ENCODE measurements around the gene GABARAPL2. TPM values are rescaled to one million over a fixed set of nuclear protein-coding genes. Genes with fewer than 3 reads are reported as not detected.
A peak's percentile ranks its signal among the peaks of the same experiment; 100 is the strongest.

The GABARAPL2 gene
- polyA plus RNA-seq, 3 donors = 84.3 to 302 (median 280) TPM

- Mint-ChIP-seq H3K9me3 (peaks cover 0 to 3% (median 0%) of the 10 kb centered on the region in 7 donors), H3K27me3 (ENCODE audit: low read depth in 3 of 3) (peaks cover 16 to 32% (median 28%) of the 10 kb centered on the region in 3 donors), H3K4me1 (peaks cover 15% of the 10 kb centered on the region), H3K36me3 (no peaks in the 10 kb centered on the region), H3K4me3 (peak overlapping the region; percentile 83 to 92), H3K27ac (peak overlapping the region in 4 of 7 donors; percentile 14 to 59 (median 54))
- peak overlapping the region; percentile 99 for H2AFZ ChIP-seq (ENCODE audit: insufficient read depth, low read depth, low read length, poor library complexity, severe bottlenecking)
- peak overlapping the region; percentile 29 for H3K9ac ChIP-seq (ENCODE audit: insufficient read depth, low read length, poor library complexity, severe bottlenecking)
- WGBS (ENCODE audit: insufficient coverage) = 0% methylated on average over 25 of the region's 26 CpGs
- H3K4me1 ChIP-seq (ENCODE audit: control insufficient read depth in 1 of 2, insufficient read depth in 2 of 2, low read length in 2 of 2) = peaks cover 19 to 23% of the 10 kb centered on the region in 2 donors
- H3K27me3 ChIP-seq (ENCODE audit: control insufficient read depth in 2 of 2, insufficient read depth in 2 of 2, low read length in 2 of 2) = peaks cover 7 to 15% of the 10 kb centered on the region in 2 donors
- no peak for TF ChIP-seq CTCF (IDR thresholded peaks at IDR 0.05)
- no peaks in the 10 kb centered on the region for H3K9me3 ChIP-seq (replicated peaks in 1 of 2; ENCODE audit: control insufficient read depth in 1 of 2, insufficient read depth in 1 of 2, low read length in 2 of 2)
- H4K20me1 ChIP-seq (ENCODE audit: insufficient read depth, low read length) = no peaks in the 10 kb centered on the region
- H3K4me2 ChIP-seq (replicated peaks; ENCODE audit: extremely low read depth, low read length, poor library complexity, severe bottlenecking) = peak overlapping the region; percentile 97
- intact Hi-C loops (cut with micrococcal nuclease) = loop anchor here in 1 of 2 donors (5.0 kb wide), 1 partner anchor 38 kb away; no protein-coding TSS in a partner anchor
- no peaks in the 10 kb centered on the region for H3K79me2 ChIP-seq (ENCODE audit: insufficient read depth, low read length)
- H3K27ac ChIP-seq (ENCODE audit: low read depth in 1 of 2, low read length in 2 of 2) = no peak overlapping the region
- no peaks in the 10 kb centered on the region for H3K36me3 ChIP-seq (replicated peaks in 1 of 2; ENCODE audit: control insufficient read depth in 1 of 2, insufficient read depth in 2 of 2, low read length in 2 of 2)
- DNase-seq = peak in 2 of 3 donors; percentile 5 to 30
- H3K4me3 ChIP-seq (replicated peaks in 1 of 3; ENCODE audit: low read depth in 2 of 3, low read length in 3 of 3) = peak overlapping the region; percentile 38 to 85 (median 46)
Measured at GRCh38 chr16:75555213-75555706, 10.9 kb upstream of the GABARAPL2 start.

DNA sequence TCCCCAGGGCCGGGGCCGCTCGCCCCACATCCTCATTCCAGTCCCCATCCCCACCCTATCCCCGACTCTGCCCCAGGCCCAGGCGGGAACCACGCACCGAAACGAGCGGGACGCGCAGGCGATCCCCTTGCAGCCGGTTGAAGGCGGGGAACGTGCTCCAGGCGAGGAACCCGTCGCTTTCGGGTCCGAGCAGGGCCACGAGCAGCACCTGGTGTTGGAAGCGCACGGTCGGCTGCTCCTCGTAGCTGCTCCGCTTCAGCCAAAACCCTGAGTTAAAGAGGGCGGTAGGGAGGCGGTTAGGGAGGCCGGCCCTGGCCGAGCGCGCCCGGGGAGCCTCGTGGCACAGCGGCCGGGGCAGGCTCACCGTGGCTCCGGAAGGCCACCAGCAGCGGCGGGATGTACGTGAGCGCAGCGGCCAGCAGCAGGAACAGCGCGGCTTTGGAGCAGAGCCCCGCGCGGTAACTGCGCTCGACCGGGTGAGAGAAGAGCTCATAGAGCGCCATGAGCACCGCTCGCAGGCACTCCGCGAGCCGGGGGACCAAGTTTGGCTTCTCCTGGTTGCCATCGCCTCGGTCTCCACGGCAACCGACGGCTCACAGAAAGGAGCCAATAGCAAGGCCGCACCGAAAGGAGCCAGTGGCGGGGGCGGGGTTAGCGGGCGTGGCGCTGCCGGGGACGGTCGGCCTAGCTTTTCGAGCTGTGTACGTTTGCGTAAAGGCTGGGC, 10.3 kb upstream of the GABARAPL2 start, which contains the start of gene TMEM231:
TMEM231 (minus strand) TSS at position 546 of the 724 bp plus-strand sequence; CDS start at position 503, 43 bp downstream.
- H3K36me3 Mint-ChIP-seq = no peaks in the 10 kb centered on the region
- Histone ChIP-seq H3K36me3 (replicated peaks in 1 of 2; ENCODE audit: control insufficient read depth in 1 of 2, insufficient read depth in 2 of 2, low read length in 2 of 2) (no peaks in the 10 kb centered on the region), H3K27ac (ENCODE audit: low read depth in 1 of 2, low read length in 2 of 2) (no peak within 1 kb of the TSS), H3K79me2 (ENCODE audit: insufficient read depth, low read length) (no peaks in the 10 kb centered on the region), H3K4me3 (replicated peaks in 1 of 3; ENCODE audit: low read depth in 2 of 3, low read length in 3 of 3) (peak within 1 kb of the TSS; percentile 38 to 85 (median 46)), H4K20me1 (ENCODE audit: insufficient read depth, low read length) (no peaks in the 10 kb centered on the region), H3K9ac (ENCODE audit: insufficient read depth, low read length, poor library complexity, severe bottlenecking) (peak within 1 kb of the TSS; percentile 29), H2AFZ (ENCODE audit: insufficient read depth, low read depth, low read length, poor library complexity, severe bottlenecking) (peak within 1 kb of the TSS; percentile 99), H3K4me1 (ENCODE audit: control insufficient read depth in 1 of 2, insufficient read depth in 2 of 2, low read length in 2 of 2) (peaks cover 15 to 20% of the 10 kb centered on the region in 2 donors), H3K27me3 (ENCODE audit: control insufficient read depth in 2 of 2, insufficient read depth in 2 of 2, low read length in 2 of 2) (peaks cover 7 to 15% of the 10 kb centered on the region in 2 donors), H3K4me2 (replicated peaks; ENCODE audit: extremely low read depth, low read length, poor library complexity, severe bottlenecking) (peak within 1 kb of the TSS; percentile 97), H3K9me3 (replicated peaks in 1 of 2; ENCODE audit: control insufficient read depth in 1 of 2, insufficient read depth in 1 of 2, low read length in 2 of 2) (no peaks in the 10 kb centered on the region)
- H3K4me3 Mint-ChIP-seq = peak within 1 kb of the TSS; percentile 83 to 92
- intact Hi-C loops (cut with micrococcal nuclease) = loop anchor here in 1 of 2 donors (5.0 kb wide), 1 partner anchor 39 kb away; no protein-coding TSS in a partner anchor
- under 1% methylated on average over 75 of the region's 75 CpGs for WGBS (ENCODE audit: insufficient coverage)
- H3K27me3 Mint-ChIP-seq (ENCODE audit: low read depth in 3 of 3) = peaks cover 16 to 35% (median 28%) of the 10 kb centered on the region in 3 donors
- DNase-seq = peak; percentile 88 to 90 (median 88)
- H3K4me1 Mint-ChIP-seq = peaks cover 12% of the 10 kb centered on the region
- no peak for TF ChIP-seq CTCF (IDR thresholded peaks at IDR 0.05)
- peak within 1 kb of the TSS; percentile 9 to 89 (median 76) for H3K27ac Mint-ChIP-seq
- peaks cover 0 to 3% (median 0%) of the 10 kb centered on the region in 7 donors for H3K9me3 Mint-ChIP-seq
